Measurements from ENCODE around the gene XYLB.

The XYLB gene

GRCh38 chr3:38454884-38455638 is 108.5 kb downstream of the XYLB start:
- DNase-seq (ENCODE audit: low spot score): peak; percentile 94

- peak; percentile 70 for DNase-seq (ENCODE audit: low spot score)
Measured at GRCh38 chr3:38455639-38456430, 109.2 kb downstream of the XYLB start.

GRCh38 chr3:38457111-38458003 is 110.8 kb downstream of the XYLB start:
- DNase-seq (ENCODE audit: low spot score): no peak

- no peak for DNase-seq (ENCODE audit: low spot score)
Measured at GRCh38 chr3:38458796-38459498, 112.4 kb downstream of the XYLB start.

GRCh38 chr3:38459499-38460048 is 113.0 kb downstream of the XYLB start:
- DNase-seq (ENCODE audit: low spot score): no peak

- DNase-seq (ENCODE audit: low spot score): no peak
Measured at GRCh38 chr3:38460377-38461270, 114.0 kb downstream of the XYLB start.

Measured in D341Med (cell line).